Cardiac fibroblast (primary cell): ENCODE measurements around the gene LPCAT3.
A peak's percentile ranks its signal among the peaks of the same experiment; 100 is the strongest.

Experiments
- DNase-seq, 2 donors: peaks; one replicate each; pipeline versions ENCODE4 v3.0.0 to v3.0.0-alpha.2; 2010; ENCODE audit warnings: low read depth in 2 of 2
- H3K4me3 ChIP-seq, 2 donors: replicated peaks in 1 of 2; 1 replicate in 1 of 2; 2 replicates in 1 of 2; pipeline ENCODE4 v1.5.1; 2011; ENCODE audit warnings: low read depth in 2 of 2, low read length in 2 of 2, mild to moderate bottlenecking in 2 of 2, moderate library complexity in 1 of 2
- CTCF ChIP-seq: IDR thresholded peaks from one replicate; pipeline ENCODE4 v1.5.1; 2011; ENCODE audit warnings: low read depth, mild to moderate bottlenecking, low read length, inconsistent platforms

Gene LPCAT3

GRCh38 chr12:6942331-6942665 lies 76.0 kb downstream of the LPCAT3 start:
- DNase-seq: no peak
- TF ChIP-seq CTCF: no peak
- H3K4me3 ChIP-seq: no peak overlapping the region

GRCh38 chr12:6941782-6942181 lies 76.5 kb downstream of the LPCAT3 start:
- H3K4me3 ChIP-seq: no peak overlapping the region
- DNase-seq: no peak
- no peak for TF ChIP-seq CTCF

- DNase-seq: no peak
- no peak for TF ChIP-seq CTCF
- no peak overlapping the region for H3K4me3 ChIP-seq
Observed at GRCh38 chr12:6941267-6941666, 77.0 kb downstream of the LPCAT3 start.

- DNase-seq: no peak
- no peak for TF ChIP-seq CTCF
- no peak overlapping the region for H3K4me3 ChIP-seq
Observed at GRCh38 chr12:6939191-6939540, 79.1 kb downstream of the LPCAT3 start.

- no peak for TF ChIP-seq CTCF
- H3K4me3 ChIP-seq: peak overlapping the region; percentile 5 to 58
- DNase-seq: no peak
Observed at GRCh38 chr12:6938353-6939190, 79.7 kb downstream of the LPCAT3 start.

GRCh38 chr12:6937481-6938352 lies 80.6 kb downstream of the LPCAT3 start:
- TF ChIP-seq CTCF: peak; percentile 95
- peak; percentile 94 to 95 for DNase-seq
- peak overlapping the region; percentile 30 to 58 for H3K4me3 ChIP-seq
